NB4 (cell line): Measurements from ENCODE around the gene CCDC127.

Experiments
- CTCF ChIP-seq: IDR thresholded peaks from one replicate; pipeline ENCODE4 v1.5.1; 2012; ENCODE audit warnings: low read depth, low read length
- POLR2A ChIP-seq: IDR thresholded peaks from 2 replicates; pipeline ENCODE4 v1.6.1; 2011; ENCODE audit warnings: mild to moderate bottlenecking; ENCODE audit not compliant: insufficient read length; ENCODE audit errors: extremely low read depth

- TF ChIP-seq CTCF (no peak), POLR2A (no peak)
Observed at GRCh38 chr5:164244-164643, 53.7 kb downstream of the CCDC127 start.
